ENCODE measurements around the gene CELF4. TPM values are rescaled to one million over a fixed set of nuclear protein-coding genes. Genes with fewer than 3 reads are reported as not detected.

CELF4 gene
- total and polyA plus RNA-seq, 2 experiments from 2014 or later: 0.24 TPM; not detected in 1

DNA sequence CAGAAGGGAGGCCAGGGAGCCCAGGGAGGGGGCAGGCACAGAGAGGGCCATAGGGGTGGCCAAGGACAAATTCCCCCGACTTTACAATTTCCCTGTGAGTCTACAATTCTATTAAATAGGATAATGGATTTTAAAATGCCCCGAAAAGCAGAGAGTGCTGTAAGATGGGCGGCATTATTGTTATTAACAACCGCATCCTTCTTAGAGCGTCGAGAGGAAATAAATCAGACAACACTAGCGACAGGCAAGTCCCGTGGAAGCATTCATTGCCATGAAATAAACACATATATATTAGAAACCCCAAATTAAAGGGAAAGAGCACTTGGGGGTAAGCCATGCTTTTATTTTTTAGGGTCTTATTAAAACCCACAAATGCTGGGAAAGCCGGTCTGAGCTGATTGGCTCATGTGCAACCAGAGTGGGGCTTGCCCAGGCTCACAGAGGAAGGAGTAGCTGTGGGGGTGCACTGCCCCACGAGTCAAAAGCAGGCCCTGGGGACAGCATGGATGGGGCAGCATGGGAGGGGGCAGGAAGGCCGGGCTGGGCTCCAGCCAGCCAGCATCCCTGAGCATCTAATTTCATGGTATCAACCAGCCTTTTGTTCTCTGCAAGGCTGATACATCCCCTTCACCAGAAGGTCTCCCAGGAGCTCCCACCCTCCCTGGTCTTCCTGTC, 187.1 kb downstream of the CELF4 start:
- no peak overlapping the region for H3K4me3 ChIP-seq
- WGBS, 2 experiments (ENCODE audit: low coverage in 1 of 2, low lambda C conversion rate in 2 of 2, missing lambda C conversion rate in 2 of 2): 36 to 39% methylated on average over 11 of the region's 11 CpGs
- peaks cover 20% of the 10 kb centered on the region for H3K27me3 ChIP-seq (replicated peaks; ENCODE audit: insufficient read depth)
- no peaks in the 10 kb centered on the region for H3K79me2 ChIP-seq (ENCODE audit: insufficient read depth)
- in situ Hi-C loops (cut with MboI): no loop called here
- H3K9me3 ChIP-seq (ENCODE audit: low read depth): no peaks in the 10 kb centered on the region
- H2AFZ ChIP-seq: no peak overlapping the region
- no peak for DNase-seq
- no peaks in the 10 kb centered on the region for H3K9me2 ChIP-seq (ENCODE audit: insufficient read depth)
- H4K20me1 ChIP-seq (ENCODE audit: insufficient read depth): no peaks in the 10 kb centered on the region
- TF ChIP-seq EZH2 (IDR thresholded peaks at IDR 0.05; ENCODE audit: insufficient read depth, poor library complexity, severe bottlenecking) (no peak), EZH2phosphoT487 (IDR thresholded peaks at IDR 0.05; ENCODE audit: insufficient read depth, low read depth) (no peak)
- H3K9ac ChIP-seq: no peak overlapping the region
- H3K4me2 ChIP-seq (ENCODE audit: unreplicated experiment): no peak overlapping the region
- no peak overlapping the region for H3K27ac ChIP-seq
- no peaks in the 10 kb centered on the region for H3K4me1 ChIP-seq (ENCODE audit: insufficient read depth)
- H3F3A ChIP-seq (ENCODE audit: insufficient read depth): no peaks in the 10 kb centered on the region
- H3K36me3 ChIP-seq (ENCODE audit: low read depth): no peaks in the 10 kb centered on the region

DNA sequence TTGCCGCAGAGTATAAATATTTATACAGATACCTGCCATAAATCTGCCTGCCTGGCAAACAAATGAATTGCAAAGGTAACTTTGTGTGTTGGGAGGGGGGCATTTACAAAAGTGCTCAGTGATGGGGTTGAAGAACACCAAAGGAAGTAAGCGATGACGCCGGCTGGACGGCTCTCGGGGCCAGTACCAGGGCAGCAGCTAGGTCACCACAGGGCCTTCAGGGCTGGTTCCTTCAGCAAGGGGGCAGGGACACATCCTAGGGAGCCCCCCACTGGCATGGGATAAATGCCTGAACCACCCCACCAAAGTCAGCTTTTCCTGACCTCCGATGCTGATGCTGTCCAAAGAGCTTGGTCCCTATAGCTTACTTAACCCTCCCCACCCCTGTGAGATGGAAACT, 190.4 kb downstream of the CELF4 start:
- Histone ChIP-seq H2AFZ (no peak overlapping the region), H4K20me1 (ENCODE audit: insufficient read depth) (no peaks in the 10 kb centered on the region), H3K27ac (no peak overlapping the region), H3K27me3 (replicated peaks; ENCODE audit: insufficient read depth) (peaks cover 20% of the 10 kb centered on the region), H3F3A (ENCODE audit: insufficient read depth) (no peaks in the 10 kb centered on the region), H3K9ac (no peak overlapping the region), H3K4me1 (ENCODE audit: insufficient read depth) (no peaks in the 10 kb centered on the region), H3K4me3 (no peak overlapping the region), H3K9me2 (ENCODE audit: insufficient read depth) (no peaks in the 10 kb centered on the region), H3K4me2 (ENCODE audit: unreplicated experiment) (no peak overlapping the region), H3K9me3 (ENCODE audit: low read depth) (no peaks in the 10 kb centered on the region), H3K79me2 (ENCODE audit: insufficient read depth) (no peaks in the 10 kb centered on the region), H3K36me3 (ENCODE audit: low read depth) (no peaks in the 10 kb centered on the region)
- in situ Hi-C loops (cut with MboI): no loop called here
- no peak for DNase-seq
- no peak for TF ChIP-seq EZH2 (IDR thresholded peaks at IDR 0.05; ENCODE audit: insufficient read depth, poor library complexity, severe bottlenecking)
- no peak for TF ChIP-seq EZH2phosphoT487 (IDR thresholded peaks at IDR 0.05; ENCODE audit: insufficient read depth, low read depth)
- WGBS, 2 experiments (ENCODE audit: low coverage in 1 of 2, low lambda C conversion rate in 2 of 2, missing lambda C conversion rate in 2 of 2): 77 to 86% methylated on average over 7 of the region's 7 CpGs

DNA sequence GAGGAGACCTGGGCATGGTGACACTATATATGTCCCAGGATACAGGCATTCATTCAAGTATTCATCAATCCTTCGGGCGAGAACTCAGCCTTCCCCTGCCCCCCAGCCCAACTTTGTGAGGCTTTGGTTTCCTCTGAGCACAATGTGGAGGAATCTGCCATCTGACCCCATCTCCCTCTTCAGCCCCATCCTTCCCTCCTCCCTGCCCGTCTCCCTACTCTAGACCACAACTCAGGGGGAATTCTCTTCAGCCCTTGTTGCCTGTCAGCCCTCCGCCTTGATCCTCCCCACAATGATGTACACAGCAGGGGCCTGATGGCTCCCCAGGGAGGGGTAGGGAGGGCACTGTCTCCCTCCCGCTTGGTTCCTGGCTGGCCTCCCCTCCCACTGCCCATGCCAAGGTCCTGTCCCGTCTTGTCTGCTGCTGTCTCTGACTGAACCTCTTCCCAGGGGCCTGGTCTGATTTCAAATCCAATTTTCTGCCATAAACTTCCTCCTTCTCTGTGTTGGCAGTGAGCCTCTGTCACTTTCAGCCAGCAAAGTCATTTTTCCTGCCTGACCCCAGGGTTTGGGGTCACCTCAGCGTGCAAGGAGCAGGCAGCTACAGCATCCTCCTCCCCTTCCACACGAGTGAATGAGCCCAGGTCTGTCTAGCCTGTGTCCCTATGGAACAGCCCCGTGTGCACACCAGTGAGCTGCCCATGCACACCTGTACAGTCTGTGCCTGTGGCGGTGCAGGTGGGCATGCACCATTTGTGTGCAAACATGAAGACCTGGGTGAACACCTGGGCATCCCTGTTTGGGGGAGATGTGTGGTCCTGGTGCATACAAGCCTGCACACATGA, 197.3 kb downstream of the CELF4 start:
- H3K36me3 ChIP-seq (ENCODE audit: low read depth): no peaks in the 10 kb centered on the region
- no peaks in the 10 kb centered on the region for H3K79me2 ChIP-seq (ENCODE audit: insufficient read depth)
- no peaks in the 10 kb centered on the region for H3F3A ChIP-seq (ENCODE audit: insufficient read depth)
- no peak overlapping the region for H3K4me3 ChIP-seq
- no peak overlapping the region for H3K9ac ChIP-seq
- 42 to 43% methylated on average over 10 of the region's 10 CpGs for WGBS, 2 experiments (ENCODE audit: low coverage in 1 of 2, low lambda C conversion rate in 2 of 2, missing lambda C conversion rate in 2 of 2)
- DNase-seq: no peak
- H3K9me3 ChIP-seq (ENCODE audit: low read depth): no peaks in the 10 kb centered on the region
- H3K4me1 ChIP-seq (ENCODE audit: insufficient read depth): no peaks in the 10 kb centered on the region
- no peaks in the 10 kb centered on the region for H4K20me1 ChIP-seq (ENCODE audit: insufficient read depth)
- no peaks in the 10 kb centered on the region for H3K9me2 ChIP-seq (ENCODE audit: insufficient read depth)
- H2AFZ ChIP-seq: no peak overlapping the region
- H3K4me2 ChIP-seq (ENCODE audit: unreplicated experiment): no peak overlapping the region
- H3K27me3 ChIP-seq (replicated peaks; ENCODE audit: insufficient read depth): peaks cover 6% of the 10 kb centered on the region
- no peak overlapping the region for H3K27ac ChIP-seq
- in situ Hi-C loops (cut with MboI): no loop called here
- no peak for TF ChIP-seq EZH2 (IDR thresholded peaks at IDR 0.05; ENCODE audit: insufficient read depth, poor library complexity, severe bottlenecking)
- no peak for TF ChIP-seq EZH2phosphoT487 (IDR thresholded peaks at IDR 0.05; ENCODE audit: insufficient read depth, low read depth)

DNA sequence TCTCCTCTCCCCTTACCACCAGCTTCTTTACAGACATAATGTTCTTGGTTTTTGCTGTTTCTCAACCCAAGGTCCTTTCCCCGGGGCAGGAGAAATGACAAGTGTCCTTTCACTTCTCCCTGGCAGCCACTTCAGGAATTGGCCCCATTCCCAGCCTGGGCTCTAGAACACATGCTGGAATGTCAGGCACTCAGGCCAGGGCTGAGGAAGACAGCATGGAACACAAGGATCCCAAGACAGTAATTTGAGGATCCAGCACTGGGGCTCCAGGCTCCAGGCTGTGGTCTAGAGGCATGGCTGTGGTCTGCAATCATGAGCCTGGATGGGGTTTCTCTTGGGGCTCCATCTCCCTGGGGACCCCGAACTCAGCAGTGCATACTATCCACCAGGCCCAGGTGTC, 201.4 kb downstream of the CELF4 start:
- in situ Hi-C loops (cut with MboI): no loop called here
- H3K27me3 ChIP-seq (replicated peaks; ENCODE audit: insufficient read depth): peaks cover 16% of the 10 kb centered on the region
- H3K9me3 ChIP-seq (ENCODE audit: low read depth): no peaks in the 10 kb centered on the region
- H3F3A ChIP-seq (ENCODE audit: insufficient read depth): no peaks in the 10 kb centered on the region
- H3K4me1 ChIP-seq (ENCODE audit: insufficient read depth): no peaks in the 10 kb centered on the region
- H3K9ac ChIP-seq: no peak overlapping the region
- no peaks in the 10 kb centered on the region for H3K36me3 ChIP-seq (ENCODE audit: low read depth)
- H3K4me3 ChIP-seq: no peak overlapping the region
- WGBS, 2 experiments (ENCODE audit: low coverage in 1 of 2, low lambda C conversion rate in 2 of 2, missing lambda C conversion rate in 2 of 2): 22 to 33% methylated on average over 2 of the region's 2 CpGs
- H3K79me2 ChIP-seq (ENCODE audit: insufficient read depth): no peaks in the 10 kb centered on the region
- no peak for DNase-seq
- no peak overlapping the region for H3K27ac ChIP-seq
- no peak overlapping the region for H3K4me2 ChIP-seq (ENCODE audit: unreplicated experiment)
- H3K9me2 ChIP-seq (ENCODE audit: insufficient read depth): no peaks in the 10 kb centered on the region
- no peak for TF ChIP-seq EZH2 (IDR thresholded peaks at IDR 0.05; ENCODE audit: insufficient read depth, poor library complexity, severe bottlenecking)
- TF ChIP-seq EZH2phosphoT487 (IDR thresholded peaks at IDR 0.05; ENCODE audit: insufficient read depth, low read depth): no peak
- no peak overlapping the region for H2AFZ ChIP-seq
- H4K20me1 ChIP-seq (ENCODE audit: insufficient read depth): no peaks in the 10 kb centered on the region

All from GM23248 (cell line).